Heart left ventricle (tissue), 13 donors: ENCODE data around the gene KIRREL3.

Experiments
- CTCF ChIP-seq, 12 donors: fragments of 200-600 bp; sonication (generic) in 4 of 12; IDR thresholded peaks; one replicate each; pipeline versions ENCODE4 v1.5.0 to v1.8.0; 2018 to 2022; ENCODE audit warnings: antibody characterized with exemption in 12 of 12, mild to moderate bottlenecking in 5 of 12
- POLR2A ChIP-seq, 2 donors: fragments of 450-650 bp; IDR thresholded peaks; one replicate each; pipeline ENCODE4 v1.6.1; 2017; ENCODE audit warnings: antibody characterized with exemption in 2 of 2, mild to moderate bottlenecking in 2 of 2, moderate library complexity in 2 of 2
- donor health status: ischemic (EF 13 %, LVEDD 7.1; RV severe dilation, severe dysfunction).
- donor health status: DM: no; HTN: yes; CAD: no.
- donor health status: DM: no; HTN: no; CAD: no.
- donor health status: ischemic (EF 25% LVEDD 6.9; RV normal size, moderate dysfunction).
- donor health status: ischemic (EF 25% LVEDD 5.7; RV mildly dilated, moderate dysfunction).
- donor health status: ischemic (EF 35%, LVEDD 5.7; RV mildly dilated, moderate dysfunction).
- donor health status: nonischemic (EF 11% LVEDD 7.7; RV severe dilation, severe dysfunction).
- donor health status: DM: yes; HTN: yes; CAD: no.
- donor health status: PGD.
- donor health status: ischemic (EF 29% LVEDD 5.4; RV normal size, mild dysfunction).
- donor health status: nonischemic (EF 23%, LVEDD 6.1; RV moderate dilation, normal function).

GRCh38 chr11:126925321-126926093 lies 75.1 kb downstream of the KIRREL3 start:
- TF ChIP-seq POLR2A (IDR thresholded peaks at IDR 0.05) (no peak), CTCF (IDR thresholded peaks at IDR 0.05) (no peak)
